ENCODE results near the gene SDK1.
"Not testable (repeated sequence)": the region's sequence is repeated elsewhere in the genome, so short reads cannot be mapped to it uniquely, and the experiment has no call there.

The SDK1 gene

GRCh38 chr7:4074407-4074806 lies 773.4 kb downstream of the SDK1 start:
- DNase-seq (ENCODE audit: low read depth in 2 of 2) = no peak

GRCh38 chr7:4074994-4075393 lies 773.9 kb downstream of the SDK1 start:
- no peak for DNase-seq (ENCODE audit: low read depth in 2 of 2)

- no peak for DNase-seq (ENCODE audit: low read depth in 2 of 2)
These were observed 775.7 kb downstream of the SDK1 start for GRCh38 chr7:4076701-4077294.

GRCh38 chr7:4077980-4078379 lies 776.9 kb downstream of the SDK1 start:
- DNase-seq (ENCODE audit: low read depth in 2 of 2) = no peak

- DNase-seq (ENCODE audit: low read depth in 2 of 2) = no peak
These were observed 777.5 kb downstream of the SDK1 start for GRCh38 chr7:4078580-4078979.

GRCh38 chr7:4079366-4079765 lies 778.3 kb downstream of the SDK1 start:
- DNase-seq (ENCODE audit: low read depth in 2 of 2) = no peak

- no peak for DNase-seq (ENCODE audit: low read depth in 2 of 2)
These were observed 778.9 kb downstream of the SDK1 start for GRCh38 chr7:4079956-4080355.

GRCh38 chr7:4080954-4081353 lies 779.9 kb downstream of the SDK1 start:
- no peak for DNase-seq (ENCODE audit: low read depth in 2 of 2)

- DNase-seq (ENCODE audit: low read depth in 2 of 2) = no peak
These were observed 782.5 kb downstream of the SDK1 start for GRCh38 chr7:4083513-4083912.

- DNase-seq (ENCODE audit: low read depth in 2 of 2) = no peak
These were observed 783.2 kb downstream of the SDK1 start for GRCh38 chr7:4084271-4084670.

- no peak for DNase-seq (ENCODE audit: low read depth in 2 of 2)
These were observed 785.1 kb downstream of the SDK1 start for GRCh38 chr7:4085937-4086691.

- DNase-seq (ENCODE audit: low read depth in 2 of 2) = no peak
These were observed 785.7 kb downstream of the SDK1 start for GRCh38 chr7:4086723-4087122.

- no peak for DNase-seq (ENCODE audit: low read depth in 2 of 2)
These were observed 790.7 kb downstream of the SDK1 start for GRCh38 chr7:4091767-4092166.

- no peak for DNase-seq (ENCODE audit: low read depth in 2 of 2)
These were observed 792.0 kb downstream of the SDK1 start for GRCh38 chr7:4093035-4093434.

- no peak for DNase-seq (ENCODE audit: low read depth in 2 of 2)
These were observed 792.4 kb downstream of the SDK1 start for GRCh38 chr7:4093483-4093882.

GRCh38 chr7:4094158-4094557 lies 793.1 kb downstream of the SDK1 start:
- not testable (repeated sequence) for DNase-seq (ENCODE audit: low read depth in 2 of 2)

- DNase-seq (ENCODE audit: low read depth in 2 of 2) = no peak
These were observed 796.1 kb downstream of the SDK1 start for GRCh38 chr7:4097001-4097609.

GRCh38 chr7:4098169-4098568 lies 797.1 kb downstream of the SDK1 start:
- no peak for DNase-seq (ENCODE audit: low read depth in 2 of 2)

GRCh38 chr7:4099651-4100050 lies 798.6 kb downstream of the SDK1 start:
- DNase-seq (ENCODE audit: low read depth in 2 of 2) = no peak

GRCh38 chr7:4100148-4100547 lies 799.1 kb downstream of the SDK1 start:
- no peak for DNase-seq (ENCODE audit: low read depth in 2 of 2)

- DNase-seq (ENCODE audit: low read depth in 2 of 2) = no peak
These were observed 799.6 kb downstream of the SDK1 start for GRCh38 chr7:4100691-4101090.

- DNase-seq (ENCODE audit: low read depth in 2 of 2) = no peak
These were observed 801.3 kb downstream of the SDK1 start for GRCh38 chr7:4102231-4102841.
